AG08395 (cell line): ENCODE measurements around the gene TM4SF20.

Experiments used
- DNase-seq: peaks from one replicate; pipeline ENCODE4 v3.0.0; 2012; ENCODE audit warnings: mixed read lengths, low spot score

The TM4SF20 gene

DNA sequence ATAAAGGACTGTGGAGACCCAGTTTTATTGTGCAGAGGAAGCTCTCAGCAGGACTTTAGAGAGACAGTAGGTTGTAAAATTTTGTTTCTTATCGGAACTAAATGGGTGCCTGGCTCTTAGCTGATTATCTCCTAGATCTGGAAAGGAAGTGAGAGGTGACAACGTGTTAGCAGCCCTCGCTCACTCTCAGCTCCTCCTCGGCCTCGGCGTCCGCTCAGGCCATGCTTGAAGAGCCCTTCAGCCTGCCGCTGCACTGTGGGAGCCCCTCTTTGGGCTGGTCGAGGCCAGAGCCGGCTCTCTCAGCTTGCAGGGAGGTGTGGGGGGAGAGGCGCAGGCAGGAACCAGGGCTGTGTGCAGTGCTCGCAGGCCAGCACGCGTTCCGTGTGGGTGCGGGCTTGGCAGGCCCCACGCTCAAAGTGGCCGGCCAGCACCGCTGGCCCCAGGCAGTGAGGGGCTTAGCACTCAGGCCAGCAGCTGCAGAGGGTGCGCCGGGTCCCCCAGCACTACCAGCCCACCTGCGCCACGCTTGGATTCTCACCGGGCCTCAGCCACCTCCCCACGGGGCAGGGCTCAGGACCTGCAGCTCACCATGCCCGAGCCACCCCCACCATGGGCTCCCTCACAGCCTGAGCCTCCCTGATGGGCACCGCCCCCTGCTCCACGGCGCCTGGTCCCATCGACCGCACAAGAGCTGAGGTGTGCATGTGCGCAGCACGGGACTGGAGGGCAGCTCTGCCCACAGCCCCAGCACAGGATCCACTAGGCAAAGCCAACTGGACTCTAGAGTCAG is 58.6 kb downstream of the TM4SF20 start:
- no peak for DNase-seq

DNA sequence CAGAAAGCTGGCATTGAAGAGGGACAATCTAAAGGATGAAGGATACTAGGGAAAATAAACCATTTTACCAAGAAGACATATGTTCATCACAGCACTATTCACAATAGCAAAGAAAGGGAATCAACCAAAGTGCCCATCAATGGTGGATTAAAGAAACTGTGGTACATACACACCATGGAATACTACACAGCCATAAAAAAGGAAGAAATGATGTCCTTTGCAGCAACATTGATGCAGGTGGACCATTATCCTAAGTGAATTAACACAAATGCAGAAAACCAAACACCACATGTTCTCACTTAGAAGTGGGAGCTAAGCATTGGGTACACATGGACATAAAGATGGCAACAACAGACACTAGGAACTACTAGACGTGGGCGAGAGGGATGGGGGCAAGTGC is 61.3 kb downstream of the TM4SF20 start:
- DNase-seq, result no peak

DNA sequence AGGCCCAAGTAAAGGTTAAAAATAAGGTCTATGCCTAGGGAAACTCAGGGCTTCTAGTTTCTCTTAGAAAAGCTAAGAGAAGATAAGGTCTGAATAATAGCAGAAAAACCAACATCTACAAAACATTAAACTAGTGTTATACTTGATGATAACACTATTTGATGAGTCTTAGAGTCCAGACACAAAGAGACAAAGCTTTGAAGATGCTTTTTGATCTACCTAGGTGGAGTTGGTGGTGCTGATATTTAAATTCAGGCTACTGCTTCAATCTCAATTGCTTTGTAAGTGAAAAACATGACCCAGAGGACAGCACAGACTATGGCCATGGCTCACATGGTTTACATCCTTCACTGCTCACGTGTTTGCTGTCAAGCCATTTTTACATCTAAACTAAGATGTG is 65.8 kb downstream of the TM4SF20 start:
- no peak for DNase-seq

DNA sequence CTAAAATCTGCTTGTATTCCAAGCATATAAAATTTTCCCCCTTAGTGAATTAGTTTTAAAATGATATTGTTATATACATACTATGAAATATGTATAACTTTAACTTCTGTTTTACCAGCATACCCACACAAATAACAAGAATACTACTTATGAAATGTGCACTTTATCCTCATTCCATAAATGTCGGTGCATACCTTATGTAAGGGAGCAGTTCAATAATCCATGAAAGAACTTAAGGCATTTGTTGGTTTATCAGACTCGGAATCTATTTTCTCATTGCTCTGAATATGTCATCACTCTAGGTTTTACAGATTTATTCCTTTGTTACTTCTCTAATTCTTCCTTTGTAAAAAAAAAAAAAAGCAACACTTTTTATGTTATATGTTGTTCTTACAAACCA is 66.5 kb downstream of the TM4SF20 start:
- DNase-seq, result no peak
